Measurements from ENCODE around the gene ITPKC. TPM values are rescaled to one million over a fixed set of nuclear protein-coding genes. Genes with fewer than 3 reads are reported as not detected.
A peak's percentile ranks its signal among the peaks of the same experiment; 100 is the strongest.

ITPKC gene
- total and polyA plus RNA-seq, 9 of the 15 experiments (the other 6 are each of a cell fraction or from before 2014, with no cell fraction given), result 0.08 to 9.3 (median 5.8) TPM

DNA sequence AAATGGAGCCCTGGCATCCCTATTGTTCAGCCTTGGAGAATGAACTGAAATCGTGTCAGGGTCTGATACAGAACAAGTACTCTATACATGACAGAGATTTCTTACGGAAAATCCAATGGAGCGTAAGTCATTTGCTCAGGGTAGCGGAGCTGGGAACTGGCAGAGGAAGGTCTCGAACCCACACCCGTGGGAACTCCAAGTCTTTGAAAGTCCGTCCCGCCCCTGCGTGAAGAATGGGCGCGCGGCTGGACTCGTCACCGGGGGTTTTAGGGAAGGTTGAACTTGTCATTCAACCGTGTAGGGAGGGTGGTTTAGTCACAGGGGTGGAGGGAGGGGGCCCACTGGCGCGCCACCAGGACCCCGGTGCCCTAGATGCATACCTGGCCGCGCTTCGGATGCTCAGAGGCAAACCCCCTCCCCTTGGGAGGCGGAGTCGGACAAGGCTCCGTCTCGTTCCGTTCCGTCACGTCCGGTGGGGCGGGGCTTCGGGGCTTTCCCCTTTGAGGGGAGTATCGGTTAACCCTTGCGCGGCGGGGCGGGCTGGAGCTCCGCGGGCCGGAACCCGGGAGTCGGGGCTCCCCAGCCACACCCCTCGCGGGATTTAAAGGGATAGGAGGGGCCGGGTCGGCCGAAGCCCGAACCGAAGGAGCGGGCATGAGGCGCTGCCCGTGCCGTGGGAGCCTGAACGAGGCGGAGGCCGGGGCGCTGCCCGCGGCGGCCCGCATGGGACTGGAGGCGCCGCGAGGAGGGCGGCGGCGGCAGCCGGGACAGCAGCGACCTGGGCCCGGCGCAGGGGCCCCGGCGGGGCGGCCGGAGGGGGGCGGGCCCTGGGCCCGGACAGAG is at the start of gene ITPKC, which contains the start of gene COQ8B (continued):
- TF ChIP-seq TCF3 (CRISPR knock-in tag; IDR thresholded peaks at IDR 0.05) (no peak), SUPT5H (IDR thresholded peaks at IDR 0.05) (peak; percentile 64; the same call in 1 of the 2 replicates), ZNF224 (CRISPR knock-in tag; IDR thresholded peaks at IDR 0.05) (no peak), MXI1 (IDR thresholded peaks at IDR 0.05; ENCODE audit: low read depth, low read length) (0 out of 2 replicates have a peak, but pooled peaks have one; percentile 60), HDAC2 (IDR thresholded peaks at IDR 0.05) (peak; percentile 66; the same call in 1 of the 2 replicates), ZNF212 (CRISPR knock-in tag; IDR thresholded peaks at IDR 0.05) (no peak), DDX20 (tag; IDR thresholded peaks at IDR 0.05; ENCODE audit: low read depth) (no peak), FIP1L1 (IDR thresholded peaks at IDR 0.05; ENCODE audit: low read depth, low read length, poor library complexity, severe bottlenecking) (peak; percentile 46), ESRRB (CRISPR knock-in tag; IDR thresholded peaks at IDR 0.05; ENCODE audit: borderline replicate concordance) (no peak), NCOA1 (IDR thresholded peaks at IDR 0.05; ENCODE audit: low read depth) (0 out of 2 replicates have a peak, but pooled peaks have one; percentile 30), NBN (IDR thresholded peaks at IDR 0.05; ENCODE audit: low read depth) (peak; percentile 77; the same call in 1 of the 2 replicates), ATF1 (CRISPR knock-in tag; IDR thresholded peaks at IDR 0.05) (peak; percentile 64), ATF1 (tag; IDR thresholded peaks at IDR 0.05) (peak; percentile 91), MAZ (CRISPR knock-in tag; conservative IDR thresholded peaks at IDR 0.05 in 1 of 2, IDR thresholded peaks at IDR 0.05 in 1 of 2) (peak; percentile 96 to 99), SIN3B (IDR thresholded peaks at IDR 0.05; ENCODE audit: low read depth) (peak; percentile 69), TARDBP (IDR thresholded peaks at IDR 0.05) (peak; percentile 44; the same call in 1 of the 2 replicates), C11orf30 (IDR thresholded peaks at IDR 0.05; ENCODE audit: low read depth) (peak; percentile 66), ZNF764 (CRISPR knock-in tag; IDR thresholded peaks at IDR 0.05; ENCODE audit: low read depth) (0 out of 2 replicates have a peak, but pooled peaks have one; percentile 58), ZNF431 (CRISPR knock-in tag; IDR thresholded peaks at IDR 0.05) (peak; percentile 61), SRSF3 (IDR thresholded peaks at IDR 0.05; ENCODE audit: insufficient read depth, low read length) (no peak), POLR2A (conservative IDR thresholded peaks at IDR 0.05) (peak; percentile 77), RB1 (IDR thresholded peaks at IDR 0.05; ENCODE audit: low read depth) (peak; percentile 63; the same call in 1 of the 2 replicates), ARNT (IDR thresholded peaks at IDR 0.05) (no peak), XRCC3 (IDR thresholded peaks at IDR 0.05) (no peak), CTBP1 (IDR thresholded peaks at IDR 0.05; ENCODE audit: borderline replicate concordance) (peak; percentile 57)
- TF ChIP-seq, protein P1, sequence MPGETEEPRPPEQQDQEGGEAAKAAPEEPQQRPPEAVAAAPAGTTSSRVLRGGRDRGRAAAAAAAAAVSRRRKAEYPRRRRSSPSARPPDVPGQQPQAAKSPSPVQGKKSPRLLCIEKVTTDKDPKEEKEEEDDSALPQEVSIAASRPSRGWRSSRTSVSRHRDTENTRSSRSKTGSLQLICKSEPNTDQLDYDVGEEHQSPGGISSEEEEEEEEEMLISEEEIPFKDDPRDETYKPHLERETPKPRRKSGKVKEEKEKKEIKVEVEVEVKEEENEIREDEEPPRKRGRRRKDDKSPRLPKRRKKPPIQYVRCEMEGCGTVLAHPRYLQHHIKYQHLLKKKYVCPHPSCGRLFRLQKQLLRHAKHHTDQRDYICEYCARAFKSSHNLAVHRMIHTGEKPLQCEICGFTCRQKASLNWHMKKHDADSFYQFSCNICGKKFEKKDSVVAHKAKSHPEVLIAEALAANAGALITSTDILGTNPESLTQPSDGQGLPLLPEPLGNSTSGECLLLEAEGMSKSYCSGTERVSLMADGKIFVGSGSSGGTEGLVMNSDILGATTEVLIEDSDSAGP (CRISPR knock-in tag; IDR thresholded peaks at IDR 0.05), result 0 out of 2 replicates have a peak, but pooled peaks have one; percentile 30
- TF ChIP-seq, protein P2, sequence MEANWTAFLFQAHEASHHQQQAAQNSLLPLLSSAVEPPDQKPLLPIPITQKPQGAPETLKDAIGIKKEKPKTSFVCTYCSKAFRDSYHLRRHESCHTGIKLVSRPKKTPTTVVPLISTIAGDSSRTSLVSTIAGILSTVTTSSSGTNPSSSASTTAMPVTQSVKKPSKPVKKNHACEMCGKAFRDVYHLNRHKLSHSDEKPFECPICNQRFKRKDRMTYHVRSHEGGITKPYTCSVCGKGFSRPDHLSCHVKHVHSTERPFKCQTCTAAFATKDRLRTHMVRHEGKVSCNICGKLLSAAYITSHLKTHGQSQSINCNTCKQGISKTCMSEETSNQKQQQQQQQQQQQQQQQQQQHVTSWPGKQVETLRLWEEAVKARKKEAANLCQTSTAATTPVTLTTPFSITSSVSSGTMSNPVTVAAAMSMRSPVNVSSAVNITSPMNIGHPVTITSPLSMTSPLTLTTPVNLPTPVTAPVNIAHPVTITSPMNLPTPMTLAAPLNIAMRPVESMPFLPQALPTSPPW (CRISPR knock-in tag; IDR thresholded peaks at IDR 0.05), result peak; percentile 92
